MM.1S (cell line): Measurements from ENCODE around the gene MEIS2.

ENCODE experiments used
- DNase-seq: peaks from one replicate; pipeline ENCODE4 v3.0.0-alpha.2; 2015
- H2AFZ ChIP-seq: fragments of 300-600 bp; sonication (generic); 2 replicates; pipeline ENCODE4 v1.6.0; 2016; ENCODE audit warnings: antibody characterized with exemption, low read length
- H3F3A ChIP-seq: fragments of 300-600 bp; sonication (generic); 2 replicates; pipeline ENCODE4 v1.6.1; 2016; ENCODE audit warnings: mild to moderate bottlenecking, antibody characterized with exemption, low read length, moderate library complexity, mixed read lengths; ENCODE audit not compliant: insufficient read depth
- H3K27ac ChIP-seq: fragments of 300-600 bp; sonication (generic); 2 replicates; pipeline ENCODE4 v1.5.1; 2016; ENCODE audit warnings: mild to moderate bottlenecking, low read length
- H3K27me3 ChIP-seq: fragments of 300-600 bp; sonication (generic); replicated peaks from 2 replicates; pipeline ENCODE4 v1.6.0; 2016; ENCODE audit warnings: low read length; ENCODE audit not compliant: insufficient read depth
- H3K36me3 ChIP-seq: fragments of 300-600 bp; sonication (generic); replicated peaks from 2 replicates; pipeline ENCODE4 v1.6.1; 2016; ENCODE audit warnings: mild to moderate bottlenecking, low read length, mixed read lengths; ENCODE audit not compliant: insufficient read depth
- H3K4me1 ChIP-seq: fragments of 300-600 bp; sonication (generic); 2 replicates; pipeline ENCODE4 v1.6.1; 2016; ENCODE audit warnings: low read length, mixed read lengths
- H3K4me2 ChIP-seq: fragments of 300-600 bp; sonication (generic); 2 replicates; pipeline ENCODE4 v1.6.0; 2016; ENCODE audit warnings: low read depth, low read length
- H3K4me3 ChIP-seq: fragments of 300-600 bp; sonication (generic); 2 replicates; pipeline ENCODE4 v1.5.1; 2016; ENCODE audit warnings: low read length, mixed read lengths
- H3K79me2 ChIP-seq: fragments of 300-600 bp; sonication (generic); 2 replicates; pipeline ENCODE4 v1.6.1; 2016; ENCODE audit warnings: mixed run types, low read length, mixed read lengths
- H3K9ac ChIP-seq: fragments of 300-600 bp; sonication (generic); 2 replicates; pipeline ENCODE4 v1.6.1; 2016; ENCODE audit warnings: low read length, mixed read lengths
- H3K9me2 ChIP-seq: fragments of 300-600 bp; sonication (generic); replicated peaks from 2 replicates; pipeline ENCODE4 v1.6.1; 2016; ENCODE audit warnings: mild to moderate bottlenecking, low read length, mixed read lengths; ENCODE audit not compliant: insufficient read depth
- H3K9me3 ChIP-seq: fragments of 300-600 bp; sonication (generic); replicated peaks from 2 replicates; pipeline ENCODE4 v1.6.1; 2016; ENCODE audit warnings: mild to moderate bottlenecking, low read length, mixed read lengths; ENCODE audit not compliant: insufficient read depth
- H4K20me1 ChIP-seq: fragments of 300-600 bp; sonication (generic); 2 replicates; pipeline ENCODE4 v1.6.1; 2016; ENCODE audit warnings: mild to moderate bottlenecking, low read length, moderate library complexity, mixed read lengths; ENCODE audit not compliant: insufficient read depth
- EZH2 ChIP-seq: fragments of 300-600 bp; sonication (generic); optimal IDR thresholded peaks from 2 replicates; pipeline ENCODE3; 2017; ENCODE audit warnings: low read depth, mild to moderate bottlenecking, antibody characterized with exemption, low read length, mixed read lengths
- EZH2phosphoT487 ChIP-seq: fragments of 300-600 bp; sonication (generic); IDR thresholded peaks from 2 replicates; pipeline ENCODE4 v1.6.1; 2018; ENCODE audit warnings: antibody characterized with exemption, low read length
- TF ChIP-seq, protein P1 (sequence below): fragments of 300-600 bp; sonication (generic); IDR thresholded peaks from 2 replicates; pipeline ENCODE4 v1.5.1; 2016; ENCODE audit warnings: antibody characterized with exemption, low read length, mixed read lengths

MEIS2 gene

DNA sequence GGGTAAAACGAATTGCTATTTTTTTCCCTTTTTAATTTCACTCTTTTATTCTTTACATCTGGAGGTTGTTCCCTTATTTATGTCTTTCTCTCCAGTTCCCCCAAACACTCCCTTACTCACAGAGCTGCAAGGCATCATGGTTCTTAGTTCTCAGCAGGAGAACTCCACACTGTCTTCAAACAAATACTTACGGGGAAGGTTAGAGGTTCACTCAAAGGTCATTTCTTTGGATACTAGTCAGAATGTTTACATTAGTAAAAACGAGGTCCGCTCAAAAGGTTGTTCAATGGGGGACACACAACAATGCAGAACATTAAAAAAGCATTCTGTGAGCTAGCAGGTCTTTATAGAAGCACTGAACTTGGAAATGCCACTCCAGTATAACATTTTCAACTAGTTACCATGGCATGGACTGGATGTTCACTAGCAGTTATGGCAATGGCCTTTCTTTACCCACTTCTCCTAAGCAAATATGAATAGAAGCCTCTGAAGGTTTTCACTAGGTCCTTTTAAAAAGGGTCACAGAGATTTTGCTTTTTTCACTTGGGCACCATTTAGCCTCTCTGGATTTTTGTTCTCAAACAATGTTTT, 201.7 kb downstream of the MEIS2 start:
- TF ChIP-seq EZH2 (no peak), EZH2phosphoT487 (no peak)
- TF ChIP-seq, protein P1, sequence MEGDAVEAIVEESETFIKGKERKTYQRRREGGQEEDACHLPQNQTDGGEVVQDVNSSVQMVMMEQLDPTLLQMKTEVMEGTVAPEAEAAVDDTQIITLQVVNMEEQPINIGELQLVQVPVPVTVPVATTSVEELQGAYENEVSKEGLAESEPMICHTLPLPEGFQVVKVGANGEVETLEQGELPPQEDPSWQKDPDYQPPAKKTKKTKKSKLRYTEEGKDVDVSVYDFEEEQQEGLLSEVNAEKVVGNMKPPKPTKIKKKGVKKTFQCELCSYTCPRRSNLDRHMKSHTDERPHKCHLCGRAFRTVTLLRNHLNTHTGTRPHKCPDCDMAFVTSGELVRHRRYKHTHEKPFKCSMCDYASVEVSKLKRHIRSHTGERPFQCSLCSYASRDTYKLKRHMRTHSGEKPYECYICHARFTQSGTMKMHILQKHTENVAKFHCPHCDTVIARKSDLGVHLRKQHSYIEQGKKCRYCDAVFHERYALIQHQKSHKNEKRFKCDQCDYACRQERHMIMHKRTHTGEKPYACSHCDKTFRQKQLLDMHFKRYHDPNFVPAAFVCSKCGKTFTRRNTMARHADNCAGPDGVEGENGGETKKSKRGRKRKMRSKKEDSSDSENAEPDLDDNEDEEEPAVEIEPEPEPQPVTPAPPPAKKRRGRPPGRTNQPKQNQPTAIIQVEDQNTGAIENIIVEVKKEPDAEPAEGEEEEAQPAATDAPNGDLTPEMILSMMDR: no peak
- no peaks in the 10 kb centered on the region for H4K20me1 ChIP-seq
- no peak overlapping the region for H3K4me2 ChIP-seq
- no peak overlapping the region for H3K27ac ChIP-seq
- no peaks in the 10 kb centered on the region for H3K4me1 ChIP-seq
- no peaks in the 10 kb centered on the region for H3K27me3 ChIP-seq
- H3K4me3 ChIP-seq: no peak overlapping the region
- H3K9ac ChIP-seq: no peak overlapping the region
- no peak for DNase-seq
- H3K36me3 ChIP-seq: no peaks in the 10 kb centered on the region
- no peak overlapping the region for H2AFZ ChIP-seq
- no peaks in the 10 kb centered on the region for H3F3A ChIP-seq
- no peaks in the 10 kb centered on the region for H3K9me3 ChIP-seq
- H3K79me2 ChIP-seq: no peaks in the 10 kb centered on the region
- H3K9me2 ChIP-seq: no peaks in the 10 kb centered on the region

GRCh38 chr15:36897834-36898233, 202.5 kb downstream of the MEIS2 start:
- Histone ChIP-seq H3K4me3 (no peak overlapping the region), H3K27me3 (no peaks in the 10 kb centered on the region), H3K9me3 (no peaks in the 10 kb centered on the region), H3F3A (no peaks in the 10 kb centered on the region), H2AFZ (no peak overlapping the region), H3K9me2 (no peaks in the 10 kb centered on the region), H3K36me3 (no peaks in the 10 kb centered on the region), H3K27ac (no peak overlapping the region), H3K79me2 (no peaks in the 10 kb centered on the region), H3K4me1 (no peaks in the 10 kb centered on the region), H3K9ac (no peak overlapping the region), H3K4me2 (no peak overlapping the region), H4K20me1 (no peaks in the 10 kb centered on the region)
- TF ChIP-seq EZH2 (no peak), EZH2phosphoT487 (no peak)
- TF ChIP-seq, protein P1: no peak
- no peak for DNase-seq

GRCh38 chr15:36896949-36897348, 203.4 kb downstream of the MEIS2 start:
- no peak overlapping the region for H3K4me3 ChIP-seq
- H3K4me1 ChIP-seq: no peaks in the 10 kb centered on the region
- H3K9ac ChIP-seq: no peak overlapping the region
- TF ChIP-seq, protein P1: no peak
- TF ChIP-seq EZH2 (no peak), EZH2phosphoT487 (no peak)
- no peaks in the 10 kb centered on the region for H3K9me2 ChIP-seq
- H3K9me3 ChIP-seq: no peaks in the 10 kb centered on the region
- H3K27me3 ChIP-seq: no peaks in the 10 kb centered on the region
- no peaks in the 10 kb centered on the region for H3K36me3 ChIP-seq
- H3K4me2 ChIP-seq: no peak overlapping the region
- no peak for DNase-seq
- no peak overlapping the region for H3K27ac ChIP-seq
- no peaks in the 10 kb centered on the region for H3F3A ChIP-seq
- H4K20me1 ChIP-seq: no peaks in the 10 kb centered on the region
- H3K79me2 ChIP-seq: no peaks in the 10 kb centered on the region
- no peak overlapping the region for H2AFZ ChIP-seq
